Stimulated activated CD4-positive, alpha-beta T cell treated with anti-CD3 and anti-CD28 coated beads, TNF-alpha, amount 100 ng/mL, for 24 hours (primary cell): ENCODE data around the gene PRPF38B.
A peak's percentile ranks its signal among the peaks of the same experiment; 100 is the strongest.

Source experiments
- DNase-seq, 3 experiments: peaks; one replicate each; pipeline ENCODE4 v3.0.0-alpha.2; 2020; ENCODE audit warnings: low read depth in 3 of 3

The PRPF38B gene

DNA sequence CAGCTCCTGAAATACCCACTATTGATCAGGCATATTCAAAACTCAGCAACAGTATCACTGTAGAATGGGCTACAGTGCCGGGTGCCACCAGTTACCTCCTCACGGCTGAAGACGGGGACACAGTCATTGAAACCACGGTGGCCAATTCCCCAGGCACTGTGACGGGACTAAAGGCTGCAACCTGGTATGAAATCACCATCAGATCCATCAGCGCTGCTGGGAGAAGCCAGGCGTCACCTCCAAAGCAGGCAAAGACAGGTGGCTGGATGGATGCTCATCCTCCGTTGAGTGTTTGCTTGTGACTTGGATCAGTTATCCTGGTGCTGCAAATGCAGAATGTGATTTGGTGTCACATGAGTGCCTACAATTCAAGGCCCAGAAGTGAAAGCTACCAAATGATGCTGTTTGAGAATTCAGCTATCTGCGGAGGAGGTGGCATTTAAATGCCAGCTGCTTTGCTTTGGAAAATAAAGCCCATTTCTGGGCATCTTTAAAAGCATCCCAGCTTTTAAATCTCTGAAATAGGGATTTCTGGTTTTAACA is 25.7 kb downstream of the PRPF38B start:
- DNase-seq = no peak

- DNase-seq = no peak
Observed at GRCh38 chr1:108718927-108719655, 27.0 kb downstream of the PRPF38B start.

DNA sequence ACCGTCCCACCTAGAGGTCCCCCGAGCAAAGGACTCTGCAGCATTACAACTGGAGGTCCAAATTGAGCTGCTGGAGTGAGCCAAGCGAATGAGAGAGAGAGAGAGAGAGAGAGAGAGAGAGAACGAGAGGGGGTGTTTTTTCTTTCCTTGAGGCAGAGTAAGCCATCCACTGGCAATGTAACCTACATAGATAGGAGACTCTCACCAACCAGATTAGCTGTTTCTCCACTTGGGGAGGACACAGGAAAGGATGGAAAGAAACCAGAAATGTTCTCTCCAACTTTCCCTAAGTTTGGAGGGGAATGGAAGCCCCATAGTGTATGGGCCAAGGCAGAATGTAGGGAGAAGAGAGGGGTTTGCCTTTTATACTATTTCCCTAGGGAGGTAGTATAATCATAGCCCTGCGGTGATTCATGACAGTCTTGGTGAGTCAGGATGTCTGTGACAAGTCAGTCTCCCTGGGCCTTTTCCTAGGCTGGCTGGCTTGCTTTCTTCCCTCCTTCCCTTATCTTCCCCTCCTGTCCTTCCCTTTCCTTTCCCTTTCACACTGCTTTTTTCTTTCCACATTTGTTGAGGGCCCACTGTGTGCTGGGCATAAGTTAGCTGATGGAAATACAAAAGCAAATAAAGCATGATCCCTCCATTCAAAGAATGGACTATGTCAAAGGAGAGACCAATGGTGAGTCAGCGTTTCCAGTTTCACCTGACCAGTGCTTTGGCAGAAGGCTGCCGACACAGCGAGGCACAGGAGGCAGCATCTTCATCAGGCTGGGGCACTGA is 27.7 kb downstream of the PRPF38B start:
- no peak for DNase-seq

GRCh38 chr1:108722292-108722691 is 30.2 kb downstream of the PRPF38B start:
- no peak for DNase-seq

DNA sequence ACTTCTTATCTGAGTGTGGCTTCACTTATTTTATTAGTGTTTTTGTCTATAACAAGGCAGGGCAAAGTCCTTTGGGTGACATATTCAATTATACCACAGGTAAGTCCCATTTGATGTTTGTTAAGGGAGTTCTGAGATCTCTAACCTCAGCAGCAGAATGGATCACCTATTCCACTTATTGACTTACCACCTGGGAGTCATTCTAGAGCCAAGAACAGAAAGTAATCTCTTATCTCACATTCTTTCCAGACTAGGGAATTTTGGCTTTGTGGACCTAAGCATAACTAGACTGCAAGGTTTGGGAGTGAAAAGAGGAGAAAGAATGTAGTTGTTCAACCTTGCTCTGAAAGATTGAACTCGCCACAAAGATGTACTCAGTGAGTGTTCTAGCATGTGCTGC is 33.8 kb downstream of the PRPF38B start:
- no peak for DNase-seq

DNA sequence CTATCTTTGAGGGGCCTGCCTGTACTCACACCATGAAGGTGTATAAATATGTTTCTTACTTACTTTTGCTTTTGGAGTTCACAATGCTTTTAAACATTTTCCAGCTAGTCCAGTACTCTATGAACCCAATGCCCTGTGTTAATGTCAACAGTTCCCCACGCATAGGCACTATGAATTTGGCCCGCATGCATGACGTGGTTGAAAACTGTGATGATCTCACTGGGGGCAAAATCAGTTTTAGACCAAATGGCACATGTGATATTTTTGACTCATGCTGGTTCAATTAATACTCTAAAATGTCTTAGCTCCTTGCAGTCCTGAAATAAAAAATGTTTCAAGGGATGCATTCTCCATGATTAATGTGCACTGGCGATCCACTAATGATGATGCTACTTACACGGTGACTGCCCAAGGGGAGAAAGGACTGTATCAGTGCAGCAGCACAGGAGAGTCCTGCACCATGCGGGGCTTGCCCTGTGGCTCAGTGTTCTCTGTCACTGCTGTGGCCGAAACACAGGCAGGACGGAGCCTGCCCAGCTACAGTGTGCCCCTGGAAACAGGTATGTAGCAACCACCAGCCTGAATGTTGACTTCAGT is 36.3 kb downstream of the PRPF38B start:
- no peak for DNase-seq

GRCh38 chr1:108729481-108729880 is 37.4 kb downstream of the PRPF38B start:
- no peak for DNase-seq

GRCh38 chr1:108732398-108732797 is 40.3 kb downstream of the PRPF38B start:
- no peak for DNase-seq

DNA sequence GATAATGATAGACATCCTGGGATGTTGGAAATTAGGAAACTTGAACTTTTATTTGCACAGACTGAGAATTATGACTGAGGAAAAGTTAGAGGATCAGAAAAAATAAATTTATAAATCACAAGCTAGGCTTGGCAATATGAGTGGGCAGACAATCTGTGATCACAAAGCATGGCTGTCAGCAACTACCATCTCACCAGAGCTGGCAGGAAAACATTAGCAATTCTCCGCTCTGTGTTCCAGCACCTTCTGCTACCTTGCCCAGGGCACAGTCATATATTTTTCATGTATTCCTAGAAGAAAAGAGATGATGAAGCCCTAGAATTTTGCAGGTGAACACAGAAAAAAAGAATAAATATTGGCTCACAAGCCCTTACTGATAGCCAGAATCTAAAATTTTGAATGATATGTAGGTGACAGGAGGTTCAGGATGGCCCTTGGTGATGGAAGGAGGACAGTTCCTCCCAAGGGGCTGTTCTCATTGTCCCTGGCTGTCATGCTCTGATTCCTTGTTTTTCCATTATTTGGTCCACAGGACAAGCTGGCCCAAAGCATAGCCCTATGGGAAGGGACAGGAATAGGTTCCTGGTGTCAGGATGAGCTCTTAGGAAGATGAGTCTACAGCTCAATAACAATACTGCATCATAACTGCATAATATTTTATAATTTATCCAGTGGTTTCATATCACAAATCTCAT is 42.2 kb downstream of the PRPF38B start:
- DNase-seq = no peak

GRCh38 chr1:108742253-108742652 is 50.1 kb downstream of the PRPF38B start:
- DNase-seq = no peak

DNA sequence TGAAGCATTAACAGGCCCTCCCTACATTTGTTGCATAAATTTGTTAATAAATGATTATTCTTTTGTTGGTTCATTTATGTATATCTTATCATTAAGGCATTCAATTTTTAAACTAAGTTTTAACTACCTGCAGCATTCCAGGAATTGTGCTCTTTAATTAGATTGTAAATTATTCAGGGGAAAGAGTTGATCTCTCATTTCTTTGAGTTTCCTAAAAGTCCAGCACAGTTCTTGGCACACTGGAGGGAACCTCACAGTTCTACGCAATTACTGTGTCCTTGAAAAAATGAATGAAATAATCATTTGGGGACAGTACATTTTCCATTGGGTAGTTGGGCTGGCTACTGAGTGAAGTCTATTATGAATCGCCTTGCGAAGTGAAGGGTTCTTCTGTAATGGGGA is 53.9 kb downstream of the PRPF38B start:
- no peak for DNase-seq

GRCh38 chr1:108746382-108747170 is 54.5 kb downstream of the PRPF38B start, which contains the start of gene STXBP3:
STXBP3 (plus strand) TSS chr1:108746674; CDS start chr1:108746738, 64 bp downstream.
- peak; percentile 100 for DNase-seq

GRCh38 chr1:108747171-108747850 is 55.2 kb downstream of the PRPF38B start:
- DNase-seq = peak; percentile 11 to 40 (median 24)

GRCh38 chr1:108747898-108748297 is 55.8 kb downstream of the PRPF38B start:
- no peak for DNase-seq

DNA sequence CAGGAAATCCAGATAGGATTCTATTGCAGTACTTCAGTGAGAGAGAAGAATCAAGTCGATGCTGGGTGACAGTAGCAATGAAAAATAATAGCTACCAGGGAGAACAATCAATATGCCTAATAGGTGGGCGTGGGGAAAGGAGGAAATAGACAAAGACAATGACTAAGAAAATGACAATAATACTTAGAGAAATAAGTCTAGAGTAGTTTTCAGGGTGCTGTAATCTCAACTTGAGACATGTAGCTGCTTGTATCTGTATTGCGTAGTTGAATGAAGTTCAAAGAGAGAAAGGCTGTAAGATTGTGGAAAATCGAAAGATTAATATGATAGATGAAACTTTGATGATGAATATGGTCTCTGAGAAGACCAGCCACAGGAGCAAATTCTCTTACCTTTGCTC is 57.0 kb downstream of the PRPF38B start:
- no peak for DNase-seq

- DNase-seq = no peak
Observed at GRCh38 chr1:108750476-108751181, 58.5 kb downstream of the PRPF38B start.
